Common myeloid progenitor, CD34-positive (primary cell): ENCODE measurements around the gene KIF12. TPM values are rescaled to one million over a fixed set of nuclear protein-coding genes. Genes with fewer than 3 reads are reported as not detected.
A peak's percentile ranks its signal among the peaks of the same experiment; 100 is the strongest.

Experiments
- CTCF ChIA-PET: fragments of 350-600 bp; sonication (Branson Sonifier 250); formaldehyde crosslinking; loops from one replicate; lab custom pipeline; 2021; ENCODE audit warnings: antibody characterized with exemption; lab: Charles Lee
- POLR2A ChIA-PET: fragments of 350-600 bp; sonication (Branson Sonifier 250); formaldehyde crosslinking; loops from one replicate; lab custom pipeline; 2021; ENCODE audit warnings: antibody characterized with exemption; lab: Charles Lee
- DNase-seq, 3 donors: peaks; one replicate each; pipeline versions ENCODE4 v3.0.0 to v3.0.0-alpha.2; 2013
- H3K27ac ChIP-seq, 2 experiments: 1 replicate in 1 of 2; 2 replicates in 1 of 2; pipeline ENCODE4 v1.7.0; 2013; ENCODE audit warnings: inconsistent platforms in 2 of 2, low read length in 2 of 2, mild to moderate bottlenecking in 2 of 2, low read depth in 1 of 2, moderate library complexity in 1 of 2; ENCODE audit not compliant: severe bottlenecking in 2 of 2, insufficient read depth in 1 of 2, poor library complexity in 1 of 2
- H3K27me3 ChIP-seq, 5 experiments: replicated peaks in 2 of 5; 1 replicate in 3 of 5; 2 replicates in 2 of 5; pipeline versions ENCODE4 v1.6.1 to v1.7.0; 2013; ENCODE audit warnings: low read length in 4 of 5, mild to moderate bottlenecking in 2 of 5, moderate library complexity in 2 of 5, inconsistent platforms in 1 of 5; ENCODE audit not compliant: insufficient read depth in 5 of 5, control insufficient read depth in 4 of 5
- H3K36me3 ChIP-seq, 4 experiments: 1 replicate in 2 of 4; 2 replicates in 2 of 4; pipeline versions ENCODE4 v1.6.1 to v1.7.0; 2013; ENCODE audit warnings: low read length in 3 of 4, control low read depth in 1 of 4, mild to moderate bottlenecking in 1 of 4; ENCODE audit not compliant: control insufficient read depth in 4 of 4, insufficient read depth in 4 of 4
- H3K4me1 ChIP-seq, 4 experiments: 1 replicate in 3 of 4; 2 replicates in 1 of 4; pipeline versions ENCODE4 v1.6.1 to v1.7.1; 2013; ENCODE audit warnings: low read length in 3 of 4, mild to moderate bottlenecking in 3 of 4, control low read depth in 1 of 4, inconsistent platforms in 1 of 4, moderate library complexity in 1 of 4; ENCODE audit not compliant: control insufficient read depth in 4 of 4, insufficient read depth in 4 of 4; ENCODE audit errors: control extremely low read depth in 1 of 4
- H3K4me3 ChIP-seq, 7 experiments: 1 replicate in 4 of 7; 2 replicates in 3 of 7; pipeline versions ENCODE4 v1.5.1 to v1.7.0; 2013; ENCODE audit warnings: mild to moderate bottlenecking in 7 of 7, low read length in 6 of 7, moderate library complexity in 6 of 7, inconsistent platforms in 2 of 7, low read depth in 2 of 7, control low read depth in 1 of 7; ENCODE audit not compliant: insufficient read depth in 4 of 7, control insufficient read depth in 1 of 7; ENCODE audit errors: extremely low read depth in 1 of 7
- H3K9me3 ChIP-seq, 5 experiments: 1 replicate in 4 of 5; 2 replicates in 1 of 5; pipeline versions ENCODE4 v1.6.1 to v1.7.1; 2013; ENCODE audit warnings: low read length in 4 of 5, mild to moderate bottlenecking in 2 of 5, inconsistent platforms in 1 of 5, low read depth in 1 of 5, moderate library complexity in 1 of 5; ENCODE audit not compliant: control insufficient read depth in 4 of 5, insufficient read depth in 2 of 5; ENCODE audit errors: control extremely low read depth in 1 of 5
- WGBS: methylation state at CpG from one replicate; pipeline ENCODE4 v1.1.5; 2013; ENCODE audit not compliant: insufficient coverage; 5-methylcytosine and 5-hydroxymethylcytosine counted together
- polyA plus RNA-seq: library from polyadenylated mRNA; unstranded; fragments of 120-200 nt; gene quantifications from one replicate; pipeline ENCODE4 v1.2.1, GENCODE V29; 2013

The KIF12 gene
- polyA plus RNA-seq = not detected

DNA sequence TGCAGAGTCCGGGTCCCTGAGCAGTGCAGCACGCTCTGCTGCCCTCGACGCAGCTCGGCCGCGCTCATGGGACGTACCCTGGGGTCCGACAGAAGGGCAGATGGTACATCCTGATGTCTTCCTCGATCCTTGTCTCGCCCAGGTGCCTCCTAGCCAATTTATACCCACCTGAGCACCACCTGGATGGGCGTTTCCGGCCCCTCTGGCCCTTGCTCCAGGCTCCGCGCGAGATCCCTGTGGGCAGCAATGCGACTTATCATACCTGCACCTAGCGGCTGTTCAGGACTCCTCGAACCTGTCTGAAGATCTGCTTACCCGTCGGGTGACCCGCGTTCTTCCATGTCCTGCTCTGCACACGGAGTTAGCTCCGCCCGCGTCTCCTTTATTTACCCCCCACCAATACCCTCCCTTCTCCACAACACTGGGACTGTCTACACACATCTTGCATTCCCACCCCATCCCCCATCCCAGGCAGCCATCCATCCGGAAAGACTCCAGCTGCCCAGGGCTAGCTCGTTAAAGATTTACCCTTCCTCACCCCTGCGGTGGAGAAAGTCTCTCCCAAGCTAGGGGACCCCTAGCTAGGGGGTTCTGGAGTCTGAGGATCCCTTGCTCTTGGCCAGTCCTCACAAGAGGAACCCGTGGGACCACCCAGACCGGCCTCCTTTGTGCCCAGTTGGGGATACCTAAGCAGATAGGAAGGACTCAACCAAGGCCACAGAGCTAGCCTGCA, at the start of gene KIF12:
Gene KIF12, minus strand, starts transcription at position 357 of the 733 bp plus-strand sequence. Its CDS starts 16 bp downstream, at position 341.
- H3K4me3 ChIP-seq = peak within 1 kb of the TSS; percentile 23 to 70 (median 32)

DNA sequence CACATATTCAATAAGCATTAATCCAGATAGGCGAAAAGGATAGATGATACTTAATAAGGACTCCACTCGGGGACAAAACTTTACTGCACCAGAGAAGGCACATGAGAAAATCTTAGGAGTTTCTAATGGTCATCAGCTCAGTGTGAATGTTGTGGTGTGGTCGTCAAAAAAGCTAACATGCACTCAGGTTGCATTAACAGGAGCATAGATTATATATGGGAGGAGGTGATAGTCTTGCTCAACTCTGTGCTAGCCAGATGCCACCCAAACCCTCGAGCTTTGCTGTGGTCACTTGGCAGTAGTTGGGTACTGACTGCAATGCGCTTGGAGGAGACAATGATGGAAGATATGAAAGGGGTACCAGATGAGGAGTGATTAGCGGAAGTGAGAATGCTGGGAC, 47.6 kb upstream of the KIF12 start:
- 93% methylated on average over 5 of the region's 6 CpGs for WGBS
- Histone ChIP-seq H3K9me3 (no peaks in the 10 kb centered on the region), H3K27ac (no peak overlapping the region), H3K4me1 (no peaks in the 10 kb centered on the region), H3K4me3 (no peak overlapping the region), H3K27me3 (peaks cover 0 to 21% (median 12%) of the 10 kb centered on the region in 5 experiments), H3K36me3 (no peaks in the 10 kb centered on the region)
- POLR2A ChIA-PET = no interaction called here
- CTCF ChIA-PET = interaction anchor here (3.8 kb wide), 1 partner anchor 9 kb away, joined by 12 read pairs; the partner anchor contains the start of gene COL27A1
- DNase-seq = no peak

More for the DNA sequence above, at the start of gene KIF12:
- Histone ChIP-seq H3K36me3 (no peaks in the 10 kb centered on the region), H3K27ac (no peak within 1 kb of the TSS), H3K9me3 (peaks cover 0 to 11% (median 3%) of the 10 kb centered on the region in 5 experiments), H3K27me3 (peaks cover 0 to 32% (median 19%) of the 10 kb centered on the region in 5 experiments), H3K4me1 (peaks cover 5 to 23% (median 12%) of the 10 kb centered on the region in 4 experiments)
- ChIA-PET CTCF (interaction anchor here (0.7 to 1.5 kb wide), 2 partner anchors 9 to 17 kb away, joined by 3 to 7 read pairs; no protein-coding TSS in a partner anchor), POLR2A (no interaction called here)
- WGBS = 68% methylated on average over 20 of the region's 32 CpGs
- no peak for DNase-seq

DNA sequence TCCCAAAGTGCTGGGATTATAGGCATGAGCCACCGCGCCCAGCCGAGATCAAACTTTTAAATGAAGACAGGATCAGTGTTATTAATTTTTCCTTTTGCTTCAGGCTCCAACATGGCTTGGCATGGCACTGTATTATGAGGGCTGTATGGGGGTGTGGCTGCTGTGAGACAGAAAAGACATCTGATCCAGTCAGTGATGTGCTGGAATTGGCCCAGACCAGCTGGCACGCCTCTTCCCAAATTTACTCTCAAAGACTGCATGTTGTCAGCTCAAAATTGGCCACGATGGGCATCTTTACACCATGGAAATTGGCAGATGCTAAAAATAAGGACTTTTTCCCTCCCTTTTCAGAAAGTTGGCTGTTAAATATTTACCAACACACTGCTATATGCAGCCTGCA, 44.1 kb upstream of the KIF12 start:
- no peak overlapping the region for H3K27ac ChIP-seq
- H3K4me1 ChIP-seq = no peaks in the 10 kb centered on the region
- WGBS = 90% methylated on average over 4 of the region's 5 CpGs
- ChIA-PET CTCF (interaction anchor here (1.4 to 1.9 kb wide), 2 partner anchors 9 to 15 kb away, joined by 3 to 5 read pairs; no protein-coding TSS in a partner anchor), POLR2A (interaction anchor here (0.7 kb wide), 1 partner anchor 30 kb away, joined by 3 read pairs; no protein-coding TSS in a partner anchor)
- DNase-seq = no peak
- H3K4me3 ChIP-seq = no peak overlapping the region
- H3K36me3 ChIP-seq = no peaks in the 10 kb centered on the region
- H3K9me3 ChIP-seq = no peaks in the 10 kb centered on the region
- H3K27me3 ChIP-seq = peaks cover 0 to 10% (median 8%) of the 10 kb centered on the region in 5 experiments

DNA sequence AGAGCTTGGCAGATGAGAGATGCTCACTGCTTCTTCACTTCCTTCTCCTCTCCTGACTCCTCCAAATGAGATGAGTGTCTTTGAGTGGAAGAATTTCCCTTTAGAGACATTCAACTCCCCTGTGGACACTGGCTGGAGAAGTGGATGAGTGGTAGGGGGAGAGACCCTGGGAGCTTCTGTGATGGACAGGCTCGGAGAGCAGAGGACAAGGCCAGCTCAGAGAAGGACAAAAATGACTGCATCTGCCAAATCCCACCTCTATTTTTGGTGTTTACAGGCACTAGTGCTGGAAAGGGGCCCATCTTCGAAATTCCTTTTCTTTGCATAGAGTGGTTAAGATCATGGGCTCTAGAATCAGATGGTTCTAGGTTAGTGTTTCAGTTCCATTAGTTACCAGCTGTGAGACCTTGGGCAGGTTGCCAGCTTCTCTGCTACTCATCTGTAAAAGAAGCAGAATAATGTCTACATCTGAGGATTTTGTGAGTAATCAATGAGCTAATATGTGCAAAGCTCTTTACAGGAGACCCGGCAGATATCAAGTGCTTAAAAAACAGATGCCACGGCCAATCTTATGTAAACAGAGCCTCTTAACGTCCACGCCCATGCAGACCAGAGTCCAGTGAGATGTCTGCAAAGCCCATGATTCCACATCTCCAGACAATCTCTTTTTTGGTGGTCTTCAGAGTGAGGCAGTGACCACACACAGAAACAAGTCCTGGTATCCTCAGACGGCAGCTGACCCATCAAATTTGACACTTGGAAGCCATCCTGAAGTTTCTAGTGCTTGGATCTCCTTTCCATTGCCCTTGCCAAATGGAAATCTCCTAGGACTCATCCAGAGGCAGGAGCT, 42.7 kb upstream of the KIF12 start:
- no peak overlapping the region for H3K4me3 ChIP-seq
- no peaks in the 10 kb centered on the region for H3K9me3 ChIP-seq
- CTCF ChIA-PET = interaction anchor here (1.1 to 1.4 kb wide), 4 partner anchors 9 to 34 kb away, joined by 3 to 4 read pairs (median 3); no protein-coding TSS in a partner anchor
- no peaks in the 10 kb centered on the region for H3K36me3 ChIP-seq
- 96% methylated on average over 7 of the region's 7 CpGs for WGBS
- H3K27me3 ChIP-seq = peaks cover 0 to 14% (median 5%) of the 10 kb centered on the region in 5 experiments
- no peak overlapping the region for H3K27ac ChIP-seq
- no peak for DNase-seq
- POLR2A ChIA-PET = no interaction called here
- H3K4me1 ChIP-seq = no peaks in the 10 kb centered on the region

DNA sequence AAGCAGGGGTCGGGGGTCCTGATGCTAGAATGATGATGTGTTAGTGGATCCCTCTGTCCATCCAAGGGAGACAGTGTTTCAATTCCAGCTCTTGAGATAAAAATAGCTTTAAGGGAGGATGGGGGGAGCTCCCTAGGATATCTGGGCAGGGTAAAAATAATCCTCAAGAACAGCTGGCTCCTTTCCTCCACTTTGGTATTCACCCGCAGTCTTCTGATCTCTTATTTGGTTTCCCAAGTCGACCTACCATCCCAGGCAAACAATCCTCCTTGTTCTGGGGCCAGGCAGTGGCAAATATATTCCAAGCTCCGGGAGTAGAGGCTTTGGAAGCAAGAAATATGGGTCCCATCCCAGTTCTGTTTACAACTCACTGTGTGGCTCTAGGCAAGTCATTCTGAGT, 41.8 kb upstream of the KIF12 start:
- H3K9me3 ChIP-seq = no peaks in the 10 kb centered on the region
- no peak for DNase-seq
- H3K27ac ChIP-seq = no peak overlapping the region
- H3K4me1 ChIP-seq = no peaks in the 10 kb centered on the region
- no peaks in the 10 kb centered on the region for H3K36me3 ChIP-seq
- CTCF ChIA-PET = interaction anchor here (0.5 to 1.4 kb wide), 5 partner anchors 8 to 908 kb away, joined by 3 to 4 read pairs (median 3); no protein-coding TSS in a partner anchor
- H3K4me3 ChIP-seq = no peak overlapping the region
- peaks cover 0 to 14% (median 3%) of the 10 kb centered on the region in 5 experiments for H3K27me3 ChIP-seq
- POLR2A ChIA-PET = no interaction called here
- 87% methylated on average over 3 of the region's 4 CpGs for WGBS

DNA sequence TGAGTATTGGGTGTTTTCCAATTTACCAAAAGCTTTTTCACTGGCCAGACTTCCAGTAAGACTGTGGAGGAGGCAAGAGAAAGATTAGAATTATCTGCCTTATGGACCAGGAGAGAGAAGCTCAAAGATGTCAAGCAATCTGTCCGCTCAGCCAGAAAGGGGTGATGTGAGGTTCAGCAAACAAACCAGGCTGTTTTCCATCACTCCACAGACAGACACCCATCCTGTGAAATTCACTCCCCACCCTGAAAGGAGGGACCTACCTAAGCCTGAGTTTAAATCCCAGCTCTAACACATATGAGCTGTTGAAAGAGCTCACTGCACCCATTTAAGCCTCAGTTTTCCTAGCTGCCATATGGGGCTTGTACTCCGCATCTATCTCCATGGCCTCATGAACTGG, 41.3 kb upstream of the KIF12 start:
- Histone ChIP-seq H3K27ac (no peak overlapping the region), H3K4me3 (no peak overlapping the region), H3K27me3 (peaks cover 0 to 14% (median 3%) of the 10 kb centered on the region in 5 experiments), H3K9me3 (no peaks in the 10 kb centered on the region), H3K4me1 (no peaks in the 10 kb centered on the region), H3K36me3 (no peaks in the 10 kb centered on the region)
- 100% methylated on average over 1 of the region's 2 CpGs for WGBS
- ChIA-PET CTCF (interaction anchor here (0.9 to 1.4 kb wide), 3 partner anchors 11 to 15 kb away, joined by 3 to 5 read pairs (median 4); partner anchors contain the start of gene COL27A1), POLR2A (no interaction called here)
- DNase-seq = no peak
